GM12878 (cell line): ENCODE measurements around the gene FAM24B. TPM values are rescaled to one million over a fixed set of nuclear protein-coding genes. Genes with fewer than 3 reads are reported as not detected.

Experiments
- ATAC-seq: fragments of 200-7000 bp; cut with Tn5 transposase; 3 replicates; pipeline ENCODE4 v1.9.1; 2020; ENCODE audit warnings: mild to moderate bottlenecking, moderate library complexity
- BruUV-seq: library from RNA; stranded (reverse); fragments of 400-500 nt; replicated peaks from 2 replicates; lab custom pipeline; 2021; lab: Mats Ljungman, UMichigan
- CTCF ChIA-PET: fragments of 300-600 bp; sonication (Branson Sonifier 250); formaldehyde crosslinking; extraction: SDS; loops from one replicate; lab custom pipeline; 2021; ENCODE audit warnings: inconsistent platforms; lab: Yijun Ruan, JAX
- POLR2A ChIA-PET: fragments of 350-600 bp; formaldehyde crosslinking; extraction: SDS; loops from one replicate; lab custom pipeline; 2021; ENCODE audit warnings: inconsistent platforms; lab: Charles Lee
- RAD21 ChIA-PET: fragments of 300-600 bp; sonication (Branson Sonifier 250); formaldehyde crosslinking; loops from one replicate; lab custom pipeline; 2023; ENCODE audit warnings: antibody characterized with exemption; ENCODE audit not compliant: unreplicated experiment; lab: Charles Lee
- SMC1A ChIA-PET: fragments of 300-600 bp; sonication (Branson Sonifier 250); formaldehyde crosslinking; loops from one replicate; lab custom pipeline; 2023; ENCODE audit not compliant: unreplicated experiment, uncharacterized antibody; lab: Charles Lee
- DNase-seq: peaks from one replicate; pipeline ENCODE4 v3.0.0-alpha.2; 2011; ENCODE audit warnings: low read depth, low spot score
- FAIRE-seq: peaks from 3 replicates; lab custom pipeline; 2011; peaks lifted over from hg19 to GRCh38; lab: Jason Lieb, UNC
- H2AFZ ChIP-seq: 2 replicates; pipeline ENCODE4 v1.6.0; 2011; ENCODE audit warnings: low read depth, low read length, control low read depth; ENCODE audit not compliant: control insufficient read depth
- H3K27ac ChIP-seq: 2 replicates; pipeline ENCODE4 v1.5.1; 2011; ENCODE audit warnings: control low read depth; ENCODE audit not compliant: control insufficient read depth, insufficient read depth
- H3K27me3 ChIP-seq, 2 experiments: replicated peaks in 1 of 2; 2 replicates each; pipeline versions ENCODE4 v1.6.0 to v1.6.1; 2011; ENCODE audit warnings: low read length in 1 of 2; ENCODE audit not compliant: control insufficient read depth in 2 of 2, insufficient read depth in 2 of 2
- H3K36me3 ChIP-seq, 2 experiments: 2 replicates each; pipeline ENCODE4 v1.5.1; 2011; ENCODE audit warnings: low read length in 1 of 2; ENCODE audit not compliant: control insufficient read depth in 2 of 2, insufficient read depth in 2 of 2
- H3K4me1 ChIP-seq: 2 replicates; pipeline ENCODE4 v1.6.1; 2011; ENCODE audit warnings: mild to moderate bottlenecking, low read length, moderate library complexity, mixed read lengths; ENCODE audit not compliant: control insufficient read depth, insufficient read depth
- H3K4me2 ChIP-seq: 2 replicates; pipeline ENCODE4 v1.6.0; 2011; ENCODE audit warnings: control low read depth; ENCODE audit not compliant: control insufficient read depth, insufficient read depth
- H3K4me3 ChIP-seq: fragments of 200-600 bp; sonication (generic); 2 replicates; pipeline ENCODE4 v1.5.1; 2016
- H3K79me2 ChIP-seq: 2 replicates; pipeline ENCODE4 v1.6.0; 2011; ENCODE audit warnings: low read length; ENCODE audit not compliant: control insufficient read depth, insufficient read depth
- H3K9ac ChIP-seq: 2 replicates; pipeline ENCODE4 v1.8.0; 2011; ENCODE audit warnings: low read length, control low read depth, mixed read lengths; ENCODE audit not compliant: control insufficient read depth, insufficient read depth
- H3K9me3 ChIP-seq: replicated peaks from 3 replicates; pipeline ENCODE4 v1.5.1; 2011; ENCODE audit warnings: mild to moderate bottlenecking, low read length; ENCODE audit not compliant: control insufficient read depth, insufficient read depth
- H4K20me1 ChIP-seq: 2 replicates; pipeline ENCODE4 v1.6.0; 2011; ENCODE audit not compliant: control insufficient read depth, insufficient read depth
- ASH2L ChIP-seq: fragments of 300-600, 200-600 bp; sonication (generic); IDR thresholded peaks from 2 replicates; pipeline ENCODE4 v1.6.1; 2017; ENCODE audit warnings: low read depth, mild to moderate bottlenecking, borderline replicate concordance
- CEBPB ChIP-seq, 2 experiments: fragments of 150-350 bp in 1 of 2; IDR thresholded peaks; 2 replicates each; pipeline ENCODE4 v1.6.1; 2012 to 2014; ENCODE audit warnings: low read depth in 2 of 2, low read length in 2 of 2, borderline replicate concordance in 1 of 2, inconsistent platforms in 1 of 2
- CHD4 ChIP-seq: fragments of 200-600 bp; sonication (generic); IDR thresholded peaks from 2 replicates; pipeline ENCODE4 v1.6.1; 2016; ENCODE audit warnings: mild to moderate bottlenecking
- ETV6 ChIP-seq, 2 experiments: fragments of 450-650 bp in 1 of 2; IDR thresholded peaks in 1 of 2; conservative IDR thresholded peaks in 1 of 2; 2 replicates each; pipeline ENCODE4 v1.6.1; 2014; ENCODE audit warnings: antibody characterized with exemption in 1 of 2, borderline replicate concordance in 1 of 2, low read depth in 1 of 2, mild to moderate bottlenecking in 1 of 2, moderate library complexity in 1 of 2
- KAT2A ChIP-seq: conservative IDR thresholded peaks from 2 replicates; pipeline ENCODE4 v1.6.1; 2011; ENCODE audit warnings: low read depth, low read length; ENCODE audit not compliant: control insufficient read depth
- MEF2B ChIP-seq: fragments of 450-650 bp; IDR thresholded peaks from 2 replicates; pipeline ENCODE4 v1.6.1; 2018; ENCODE audit warnings: mild to moderate bottlenecking, moderate library complexity; ENCODE audit not compliant: partially characterized antibody, poor library complexity, severe bottlenecking
- PAX8 ChIP-seq: fragments of 450-650 bp; IDR thresholded peaks from 2 replicates; pipeline ENCODE4 v1.6.1; 2017; ENCODE audit warnings: mild to moderate bottlenecking, moderate library complexity
- RAD51 ChIP-seq: fragments of 450-650 bp; IDR thresholded peaks from 2 replicates; pipeline ENCODE4 v1.6.1; 2016; ENCODE audit warnings: moderate library complexity, mild to moderate bottlenecking, inconsistent platforms
- SIN3A ChIP-seq: IDR thresholded peaks from 2 replicates; pipeline ENCODE4 v1.6.1; 2012; ENCODE audit warnings: low read depth, low read length, improper control_type of control experiment
- SMAD1 ChIP-seq: fragments of 450-650 bp; IDR thresholded peaks from 2 replicates; pipeline ENCODE4 v1.6.1; 2018; ENCODE audit warnings: mild to moderate bottlenecking, low read depth; ENCODE audit not compliant: partially characterized antibody
- TCF7 ChIP-seq: IDR thresholded peaks from 2 replicates; pipeline ENCODE4 v1.6.1; 2014; ENCODE audit warnings: antibody characterized with exemption, borderline replicate concordance
- YY1 ChIP-seq: IDR thresholded peaks from 2 replicates; pipeline ENCODE4 v1.6.1; 2011; ENCODE audit warnings: low read depth, mild to moderate bottlenecking, low read length
- ZNF207 ChIP-seq: fragments of 450-650 bp; IDR thresholded peaks from 2 replicates; pipeline ENCODE4 v1.6.1; 2014; ENCODE audit warnings: antibody characterized with exemption, mild to moderate bottlenecking, borderline replicate concordance
- ZNF24 ChIP-seq: fragments of 450-650 bp; IDR thresholded peaks from 2 replicates; pipeline ENCODE4 v1.6.1; 2017; ENCODE audit warnings: antibody characterized with exemption, mild to moderate bottlenecking
- WGBS: methylation state at CpG from one replicate; pipeline ENCODE4 v1.1.6; 2016; ENCODE audit warnings: low lambda C conversion rate; ENCODE audit not compliant: insufficient replicate concordance, insufficient coverage; ENCODE audit errors: missing lambda C conversion rate; 5-methylcytosine and 5-hydroxymethylcytosine counted together
- in situ Hi-C: fragments of 300-500 bp; cut with MboI; formaldehyde crosslinking; loops from 9 replicates; pipeline ENCODE4 v1.14.3; 2018; ENCODE audit warnings: mixed read lengths
- intact Hi-C: fragments of 100-400 bp; cut with micrococcal nuclease; formaldehyde crosslinking; loops from one replicate; pipeline ENCODE4 v1.14.2; 2022; ENCODE audit not compliant: unreplicated experiment
- polyA plus RNA-seq, 11 experiments: library from polyadenylated mRNA; depleted of rRNA in 4 of 11; unstranded in 6 of 11; stranded (reverse) in 5 of 11; fragments of >200 nt; fragmentation: Nextera tagmentation in 4 of 11; fragmentation: Illumina TruSeq in 1 of 11; extraction: Ambion mirVana in 4 of 11; extraction: Trizol in 1 of 11; gene quantifications; 1 replicate in 1 of 11; 2 replicates in 10 of 11; pipeline versions ENCODE4 v1.2.1 to v1.2.3, GENCODE V29; 2011 to 2016; ENCODE audit warnings: inconsistent platforms in 2 of 11, missing spikeins in 2 of 11, low read depth in 1 of 11
- total RNA-seq, 4 experiments: library from RNA; depleted of rRNA in 3 of 4; stranded (reverse); fragments of >200 nt in 3 of 4; fragmentation: Illumina TruSeq in 1 of 4; extraction: Trizol in 1 of 4; gene quantifications; 2 replicates each; pipeline versions ENCODE4 v1.2.1 to v1.2.3, GENCODE V29; 2013 to 2021
- TF ChIP-seq, protein P1 (sequence below): fragments of 450-650 bp; IDR thresholded peaks from 2 replicates; pipeline ENCODE4 v1.6.1; 2017; ENCODE audit warnings: low read depth, mild to moderate bottlenecking, moderate library complexity
- TF ChIP-seq, protein P2 (sequence below): fragments of 450-650 bp; IDR thresholded peaks from 2 replicates; pipeline ENCODE4 v1.6.1; 2014; ENCODE audit warnings: mild to moderate bottlenecking
- TF ChIP-seq, protein P3 (sequence below): IDR thresholded peaks from 2 replicates; pipeline ENCODE4 v1.6.1; 2012; ENCODE audit warnings: improper control_type of control experiment, low read depth, low read length; ENCODE audit not compliant: insufficient replicate concordance

FAM24B gene
- total and polyA plus RNA-seq, 10 of the 15 experiments (the other 5 are each of a cell fraction or from before 2014, with no cell fraction given), result 4.8 to 15.3 (median 7.2) TPM

GRCh38 chr10:122854648-122855047 lies 24.7 kb downstream of the FAM24B start:
- POLR2A ChIA-PET, result no interaction called here
- Histone ChIP-seq H3K4me2 (no peak overlapping the region), H3K4me1 (no peaks in the 10 kb centered on the region; the same call in 1 of the 2 replicates), H3K9ac (no peak overlapping the region), H3K4me3 (no peak overlapping the region), H3K27ac (no peak overlapping the region), H3K79me2 (no peaks in the 10 kb centered on the region; the same call in 1 of the 2 replicates), H3K36me3 (peaks cover 3 to 11% of the 10 kb centered on the region in 2 experiments; a peak in 3 of 4 replicates), H4K20me1 (no peaks in the 10 kb centered on the region; the same call in 1 of the 2 replicates), H3K27me3 (no peaks in the 10 kb centered on the region), H2AFZ (no peak overlapping the region), H3K9me3 (no peaks in the 10 kb centered on the region)
- in situ Hi-C loops (no loop called here), intact Hi-C loops (no loop called here)
- SMC1A ChIA-PET, result no interaction called here
- RAD21 ChIA-PET, result no interaction called here
- ATAC-seq (no peak), FAIRE-seq (no peak), DNase-seq (no peak)
- WGBS, result over 99% methylated on average over 5 of the region's 5 CpGs
- TF ChIP-seq, protein P1, sequence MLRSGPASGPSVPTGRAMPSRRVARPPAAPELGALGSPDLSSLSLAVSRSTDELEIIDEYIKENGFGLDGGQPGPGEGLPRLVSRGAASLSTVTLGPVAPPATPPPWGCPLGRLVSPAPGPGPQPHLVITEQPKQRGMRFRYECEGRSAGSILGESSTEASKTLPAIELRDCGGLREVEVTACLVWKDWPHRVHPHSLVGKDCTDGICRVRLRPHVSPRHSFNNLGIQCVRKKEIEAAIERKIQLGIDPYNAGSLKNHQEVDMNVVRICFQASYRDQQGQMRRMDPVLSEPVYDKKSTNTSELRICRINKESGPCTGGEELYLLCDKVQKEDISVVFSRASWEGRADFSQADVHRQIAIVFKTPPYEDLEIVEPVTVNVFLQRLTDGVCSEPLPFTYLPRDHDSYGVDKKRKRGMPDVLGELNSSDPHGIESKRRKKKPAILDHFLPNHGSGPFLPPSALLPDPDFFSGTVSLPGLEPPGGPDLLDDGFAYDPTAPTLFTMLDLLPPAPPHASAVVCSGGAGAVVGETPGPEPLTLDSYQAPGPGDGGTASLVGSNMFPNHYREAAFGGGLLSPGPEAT, result no peak
- TF ChIP-seq CHD4 (no peak), TCF7 (no peak), RAD51 (no peak), ZNF207 (no peak), CEBPB (IDR thresholded peaks at IDR 0.05; ENCODE audit: borderline replicate concordance in 1 of 2, low read depth in 2 of 2, low read length in 2 of 2) (no peak), ZNF24 (no peak), PAX8 (no peak), ASH2L (no peak), ETV6 (conservative IDR thresholded peaks at IDR 0.05 in 1 of 2, IDR thresholded peaks at IDR 0.05 in 1 of 2; ENCODE audit: borderline replicate concordance in 1 of 2, low read depth in 1 of 2) (no peak), MEF2B (no peak), KAT2A (no peak), SMAD1 (no peak), YY1 (no peak), SIN3A (no peak)
- TF ChIP-seq, protein P2, sequence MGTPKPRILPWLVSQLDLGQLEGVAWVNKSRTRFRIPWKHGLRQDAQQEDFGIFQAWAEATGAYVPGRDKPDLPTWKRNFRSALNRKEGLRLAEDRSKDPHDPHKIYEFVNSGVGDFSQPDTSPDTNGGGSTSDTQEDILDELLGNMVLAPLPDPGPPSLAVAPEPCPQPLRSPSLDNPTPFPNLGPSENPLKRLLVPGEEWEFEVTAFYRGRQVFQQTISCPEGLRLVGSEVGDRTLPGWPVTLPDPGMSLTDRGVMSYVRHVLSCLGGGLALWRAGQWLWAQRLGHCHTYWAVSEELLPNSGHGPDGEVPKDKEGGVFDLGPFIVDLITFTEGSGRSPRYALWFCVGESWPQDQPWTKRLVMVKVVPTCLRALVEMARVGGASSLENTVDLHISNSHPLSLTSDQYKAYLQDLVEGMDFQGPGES, result no peak
- TF ChIP-seq, protein P3, sequence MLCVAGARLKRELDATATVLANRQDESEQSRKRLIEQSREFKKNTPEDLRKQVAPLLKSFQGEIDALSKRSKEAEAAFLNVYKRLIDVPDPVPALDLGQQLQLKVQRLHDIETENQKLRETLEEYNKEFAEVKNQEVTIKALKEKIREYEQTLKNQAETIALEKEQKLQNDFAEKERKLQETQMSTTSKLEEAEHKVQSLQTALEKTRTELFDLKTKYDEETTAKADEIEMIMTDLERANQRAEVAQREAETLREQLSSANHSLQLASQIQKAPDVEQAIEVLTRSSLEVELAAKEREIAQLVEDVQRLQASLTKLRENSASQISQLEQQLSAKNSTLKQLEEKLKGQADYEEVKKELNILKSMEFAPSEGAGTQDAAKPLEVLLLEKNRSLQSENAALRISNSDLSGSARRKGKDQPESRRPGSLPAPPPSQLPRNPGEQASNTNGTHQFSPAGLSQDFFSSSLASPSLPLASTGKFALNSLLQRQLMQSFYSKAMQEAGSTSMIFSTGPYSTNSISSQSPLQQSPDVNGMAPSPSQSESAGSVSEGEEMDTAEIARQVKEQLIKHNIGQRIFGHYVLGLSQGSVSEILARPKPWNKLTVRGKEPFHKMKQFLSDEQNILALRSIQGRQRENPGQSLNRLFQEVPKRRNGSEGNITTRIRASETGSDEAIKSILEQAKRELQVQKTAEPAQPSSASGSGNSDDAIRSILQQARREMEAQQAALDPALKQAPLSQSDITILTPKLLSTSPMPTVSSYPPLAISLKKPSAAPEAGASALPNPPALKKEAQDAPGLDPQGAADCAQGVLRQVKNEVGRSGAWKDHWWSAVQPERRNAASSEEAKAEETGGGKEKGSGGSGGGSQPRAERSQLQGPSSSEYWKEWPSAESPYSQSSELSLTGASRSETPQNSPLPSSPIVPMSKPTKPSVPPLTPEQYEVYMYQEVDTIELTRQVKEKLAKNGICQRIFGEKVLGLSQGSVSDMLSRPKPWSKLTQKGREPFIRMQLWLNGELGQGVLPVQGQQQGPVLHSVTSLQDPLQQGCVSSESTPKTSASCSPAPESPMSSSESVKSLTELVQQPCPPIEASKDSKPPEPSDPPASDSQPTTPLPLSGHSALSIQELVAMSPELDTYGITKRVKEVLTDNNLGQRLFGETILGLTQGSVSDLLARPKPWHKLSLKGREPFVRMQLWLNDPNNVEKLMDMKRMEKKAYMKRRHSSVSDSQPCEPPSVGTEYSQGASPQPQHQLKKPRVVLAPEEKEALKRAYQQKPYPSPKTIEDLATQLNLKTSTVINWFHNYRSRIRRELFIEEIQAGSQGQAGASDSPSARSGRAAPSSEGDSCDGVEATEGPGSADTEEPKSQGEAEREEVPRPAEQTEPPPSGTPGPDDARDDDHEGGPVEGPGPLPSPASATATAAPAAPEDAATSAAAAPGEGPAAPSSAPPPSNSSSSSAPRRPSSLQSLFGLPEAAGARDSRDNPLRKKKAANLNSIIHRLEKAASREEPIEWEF, result no peak
- CTCF ChIA-PET, result no interaction called here
- no TSS peak for BruUV-seq
